Tibial nerve (tissue), 4 donors: ENCODE measurements around the gene USP16.

Experiments used
- EP300 ChIP-seq, 2 donors: sonication (generic); formaldehyde crosslinking; IDR thresholded peaks; one replicate each; pipeline ENCODE4 v1.6.1; 2017; ENCODE audit warnings: antibody characterized with exemption in 2 of 2, mild to moderate bottlenecking in 1 of 2
- POLR2A ChIP-seq, 2 donors: fragments of 450-650 bp; IDR thresholded peaks; one replicate each; pipeline ENCODE4 v1.6.1; 2017; ENCODE audit warnings: antibody characterized with exemption in 2 of 2, mild to moderate bottlenecking in 2 of 2, moderate library complexity in 2 of 2
- TF ChIP-seq, protein P1 (sequence below), 5 experiments: fragments of 200-600 bp in 3 of 5; fragments of 450-650 bp in 2 of 5; sonication (generic) in 3 of 5; IDR thresholded peaks; one replicate each; pipeline ENCODE4 v1.5.1; 2016 to 2019; ENCODE audit warnings: antibody characterized with exemption in 5 of 5, mild to moderate bottlenecking in 3 of 5, moderate library complexity in 2 of 5

DNA sequence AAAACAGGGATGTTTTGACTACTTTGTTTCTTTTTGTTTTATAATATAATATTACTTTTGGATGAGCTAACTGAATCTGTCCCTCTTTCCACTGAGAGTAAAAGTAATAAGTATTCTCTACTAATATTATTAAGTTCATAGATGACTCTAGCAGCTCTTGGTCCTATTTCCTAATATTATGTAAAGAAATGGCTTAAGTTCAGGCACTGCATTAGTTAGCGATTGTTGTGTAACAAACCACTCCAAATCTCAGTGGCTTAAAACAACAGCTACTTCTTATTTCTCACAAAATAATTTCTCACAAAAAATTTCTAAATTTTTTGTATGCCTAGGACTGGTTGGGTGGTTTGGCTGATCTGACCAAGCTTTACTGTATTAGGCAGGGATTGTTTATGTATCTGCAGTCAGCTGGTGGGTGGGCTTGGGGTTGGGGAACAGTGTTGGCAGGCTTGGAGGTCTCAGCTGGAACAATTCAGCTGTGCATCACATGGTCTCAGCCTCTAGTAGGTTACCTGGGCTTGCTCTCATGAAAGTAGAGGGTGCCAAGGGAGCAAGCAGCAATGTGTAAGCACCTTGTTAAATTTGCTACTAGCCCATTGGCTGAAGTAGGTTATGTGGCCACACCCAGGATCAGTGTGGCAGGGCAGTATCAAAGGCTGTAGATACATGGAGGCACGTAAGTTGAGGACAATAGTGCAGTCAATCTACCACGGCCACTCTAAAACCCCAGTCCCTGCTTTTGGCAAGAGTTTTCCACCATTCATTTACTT, 57.8 kb downstream of the USP16 start:
- TF ChIP-seq, protein P1, sequence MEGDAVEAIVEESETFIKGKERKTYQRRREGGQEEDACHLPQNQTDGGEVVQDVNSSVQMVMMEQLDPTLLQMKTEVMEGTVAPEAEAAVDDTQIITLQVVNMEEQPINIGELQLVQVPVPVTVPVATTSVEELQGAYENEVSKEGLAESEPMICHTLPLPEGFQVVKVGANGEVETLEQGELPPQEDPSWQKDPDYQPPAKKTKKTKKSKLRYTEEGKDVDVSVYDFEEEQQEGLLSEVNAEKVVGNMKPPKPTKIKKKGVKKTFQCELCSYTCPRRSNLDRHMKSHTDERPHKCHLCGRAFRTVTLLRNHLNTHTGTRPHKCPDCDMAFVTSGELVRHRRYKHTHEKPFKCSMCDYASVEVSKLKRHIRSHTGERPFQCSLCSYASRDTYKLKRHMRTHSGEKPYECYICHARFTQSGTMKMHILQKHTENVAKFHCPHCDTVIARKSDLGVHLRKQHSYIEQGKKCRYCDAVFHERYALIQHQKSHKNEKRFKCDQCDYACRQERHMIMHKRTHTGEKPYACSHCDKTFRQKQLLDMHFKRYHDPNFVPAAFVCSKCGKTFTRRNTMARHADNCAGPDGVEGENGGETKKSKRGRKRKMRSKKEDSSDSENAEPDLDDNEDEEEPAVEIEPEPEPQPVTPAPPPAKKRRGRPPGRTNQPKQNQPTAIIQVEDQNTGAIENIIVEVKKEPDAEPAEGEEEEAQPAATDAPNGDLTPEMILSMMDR (IDR thresholded peaks at IDR 0.05), result no peak
- no peak for TF ChIP-seq POLR2A (IDR thresholded peaks at IDR 0.05)
- no peak for TF ChIP-seq EP300 (IDR thresholded peaks at IDR 0.05)
